GM23248 (cell line): ENCODE data around the gene KCNC1. TPM values are rescaled to one million over a fixed set of nuclear protein-coding genes. Genes with fewer than 3 reads are reported as not detected.
A peak's percentile ranks its signal among the peaks of the same experiment; 100 is the strongest.

Experiments
- DNase-seq: peaks from one replicate; pipeline ENCODE4 v3.0.0-alpha.2; 2015
- H2AFZ ChIP-seq: fragments of 200-600 bp; sonication (generic); 2 replicates; pipeline ENCODE4 v1.6.1; 2016; ENCODE audit warnings: antibody characterized with exemption
- H3F3A ChIP-seq: fragments of 200-600 bp; sonication (generic); 2 replicates; pipeline ENCODE4 v1.6.1; 2016; ENCODE audit warnings: mild to moderate bottlenecking, antibody characterized with exemption, mixed run types; ENCODE audit not compliant: insufficient read depth
- H3K27ac ChIP-seq: fragments of 200-600 bp; sonication (generic); 2 replicates; pipeline ENCODE4 v1.5.1; 2016; ENCODE audit warnings: mild to moderate bottlenecking
- H3K27me3 ChIP-seq: fragments of 200-600 bp; sonication (generic); replicated peaks from 2 replicates; pipeline ENCODE4 v1.6.1; 2016; ENCODE audit warnings: mild to moderate bottlenecking; ENCODE audit not compliant: insufficient read depth
- H3K36me3 ChIP-seq: fragments of 200-600 bp; sonication (generic); 2 replicates; pipeline ENCODE4 v1.6.1; 2016; ENCODE audit warnings: low read depth, mild to moderate bottlenecking
- H3K4me1 ChIP-seq: fragments of 200-600 bp; sonication (generic); 2 replicates; pipeline ENCODE4 v1.6.1; 2016; ENCODE audit warnings: mild to moderate bottlenecking; ENCODE audit not compliant: insufficient read depth
- H3K4me2 ChIP-seq: fragments of 200-600 bp; sonication (generic); one replicate; pipeline ENCODE4 v1.6.1; 2016; ENCODE audit warnings: mild to moderate bottlenecking; ENCODE audit not compliant: unreplicated experiment
- H3K4me3 ChIP-seq: fragments of 200-600 bp; sonication (generic); 2 replicates; pipeline ENCODE4 v1.5.1; 2016; ENCODE audit warnings: mild to moderate bottlenecking
- H3K79me2 ChIP-seq: fragments of 200-600 bp; sonication (generic); 2 replicates; pipeline ENCODE4 v1.6.1; 2016; ENCODE audit warnings: mild to moderate bottlenecking; ENCODE audit not compliant: insufficient read depth
- H3K9ac ChIP-seq: fragments of 200-600 bp; sonication (generic); 2 replicates; pipeline ENCODE4 v1.6.1; 2016; ENCODE audit warnings: mild to moderate bottlenecking
- H3K9me2 ChIP-seq: fragments of 200-600 bp; sonication (generic); 2 replicates; pipeline ENCODE4 v1.6.1; 2016; ENCODE audit warnings: mixed run types, mild to moderate bottlenecking, moderate library complexity; ENCODE audit not compliant: insufficient read depth
- H3K9me3 ChIP-seq: fragments of 200-600 bp; sonication (generic); one replicate; pipeline ENCODE4 v1.6.1; 2017; ENCODE audit warnings: low read depth
- H4K20me1 ChIP-seq: fragments of 200-600 bp; sonication (generic); 2 replicates; pipeline ENCODE4 v1.6.0; 2016; ENCODE audit not compliant: insufficient read depth
- EZH2 ChIP-seq: fragments of 200-600 bp; sonication (generic); IDR thresholded peaks from 2 replicates; pipeline ENCODE4 v1.6.1; 2018; ENCODE audit warnings: antibody characterized with exemption, mild to moderate bottlenecking; ENCODE audit not compliant: insufficient read depth, poor library complexity, severe bottlenecking
- EZH2phosphoT487 ChIP-seq: fragments of 200-600 bp; sonication (generic); IDR thresholded peaks from 2 replicates; pipeline ENCODE4 v1.6.1; 2018; ENCODE audit warnings: antibody characterized with exemption, moderate library complexity, mild to moderate bottlenecking, low read depth; ENCODE audit not compliant: insufficient read depth
- WGBS, 2 experiments: methylation state at CpG; one replicate each; pipeline ENCODE4 v1.1.6; 2015 to 2017; ENCODE audit warnings: low lambda C conversion rate in 2 of 2, low coverage in 1 of 2; ENCODE audit errors: missing lambda C conversion rate in 2 of 2; 5-methylcytosine and 5-hydroxymethylcytosine counted together
- in situ Hi-C: fragments of 300-500 bp; cut with MboI; formaldehyde crosslinking; loops from 2 replicates; pipeline ENCODE4 v1.15.0; 2020
- polyA plus RNA-seq: library from polyadenylated mRNA; unstranded; fragments of >200 nt; fragmentation: Nextera tagmentation; extraction: Ambion mirVana; gene quantifications from 2 replicates; pipeline ENCODE4 v1.2.1, GENCODE V29; 2016
- total RNA-seq: library from RNA; depleted of rRNA; stranded (reverse); fragments of >200 nt; shearing (Covaris generic); gene quantifications from 2 replicates; pipeline ENCODE4 v1.2.3, GENCODE V29; 2014

KCNC1 gene
- total and polyA plus RNA-seq, 2 experiments from 2014 or later, result not detected

DNA sequence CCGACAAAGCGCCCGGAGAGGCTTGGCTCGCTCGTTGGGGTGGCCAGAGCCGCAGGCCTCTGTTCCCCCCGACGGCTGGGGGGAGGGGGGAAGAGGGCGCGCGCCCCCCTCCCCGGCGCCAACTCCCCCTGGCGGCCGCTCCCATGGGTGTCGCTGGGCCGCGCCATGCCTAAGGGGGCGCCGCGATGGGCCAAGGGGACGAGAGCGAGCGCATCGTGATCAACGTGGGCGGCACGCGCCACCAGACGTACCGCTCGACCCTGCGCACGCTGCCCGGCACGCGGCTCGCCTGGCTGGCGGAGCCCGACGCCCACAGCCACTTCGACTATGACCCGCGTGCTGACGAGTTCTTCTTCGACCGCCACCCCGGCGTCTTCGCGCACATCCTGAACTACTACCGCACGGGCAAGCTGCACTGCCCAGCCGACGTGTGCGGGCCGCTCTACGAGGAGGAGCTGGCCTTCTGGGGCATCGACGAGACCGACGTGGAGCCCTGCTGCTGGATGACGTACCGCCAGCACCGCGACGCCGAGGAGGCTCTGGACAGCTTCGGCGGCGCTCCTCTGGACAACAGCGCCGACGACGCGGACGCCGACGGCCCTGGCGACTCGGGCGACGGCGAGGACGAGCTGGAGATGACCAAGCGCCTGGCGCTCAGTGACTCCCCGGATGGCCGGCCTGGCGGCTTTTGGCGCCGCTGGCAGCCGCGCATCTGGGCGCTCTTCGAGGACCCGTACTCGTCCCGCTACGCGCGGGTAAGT, 1.4 kb downstream of the KCNC1 start:
- WGBS, 2 experiments, result 11% methylated on average over 86 to 92 of the region's 102 CpGs
- no peak for TF ChIP-seq EZH2phosphoT487
- no peak for TF ChIP-seq EZH2
- Histone ChIP-seq H3F3A (no peaks in the 10 kb centered on the region), H4K20me1 (no peaks in the 10 kb centered on the region), H3K9me2 (no peaks in the 10 kb centered on the region), H3K27me3 (peaks cover 30% of the 10 kb centered on the region), H3K36me3 (no peaks in the 10 kb centered on the region), H3K4me2 (no peak overlapping the region), H3K79me2 (no peaks in the 10 kb centered on the region), H3K9me3 (no peaks in the 10 kb centered on the region), H2AFZ (no peak overlapping the region), H3K4me1 (no peaks in the 10 kb centered on the region), H3K27ac (no peak overlapping the region), H3K4me3 (no peak overlapping the region), H3K9ac (no peak overlapping the region)
- no peak for DNase-seq
- in situ Hi-C loops, result no loop called here

DNA sequence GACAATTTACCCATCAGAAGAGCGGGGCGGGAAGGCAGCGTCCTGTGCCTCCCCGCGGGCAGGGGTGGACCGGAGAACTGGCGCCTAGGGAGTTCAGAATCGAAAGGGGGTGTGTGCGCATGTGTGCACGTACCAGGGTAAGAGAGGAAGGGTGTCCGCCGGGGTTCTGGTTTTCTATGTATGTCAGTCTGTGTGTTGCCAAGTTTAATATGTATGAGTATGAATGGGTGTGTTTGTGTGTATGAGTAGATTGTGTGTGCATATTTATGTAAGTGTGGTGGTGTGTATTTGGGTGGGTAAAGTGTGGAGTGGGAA, 2.0 kb downstream of the KCNC1 start:
- no peak for DNase-seq
- Histone ChIP-seq H2AFZ (no peak overlapping the region), H3K36me3 (no peaks in the 10 kb centered on the region), H4K20me1 (no peaks in the 10 kb centered on the region), H3K9ac (no peak overlapping the region), H3K9me3 (no peaks in the 10 kb centered on the region), H3K4me2 (no peak overlapping the region), H3K79me2 (no peaks in the 10 kb centered on the region), H3K4me1 (no peaks in the 10 kb centered on the region), H3K9me2 (no peaks in the 10 kb centered on the region), H3K27me3 (peaks cover 30% of the 10 kb centered on the region), H3K27ac (no peak overlapping the region), H3F3A (no peaks in the 10 kb centered on the region), H3K4me3 (no peak overlapping the region)
- in situ Hi-C loops, result no loop called here
- TF ChIP-seq EZH2phosphoT487 (no peak), EZH2 (peak; percentile 30)
- 29 to 31% methylated on average over 12 of the region's 12 CpGs for WGBS, 2 experiments

DNA sequence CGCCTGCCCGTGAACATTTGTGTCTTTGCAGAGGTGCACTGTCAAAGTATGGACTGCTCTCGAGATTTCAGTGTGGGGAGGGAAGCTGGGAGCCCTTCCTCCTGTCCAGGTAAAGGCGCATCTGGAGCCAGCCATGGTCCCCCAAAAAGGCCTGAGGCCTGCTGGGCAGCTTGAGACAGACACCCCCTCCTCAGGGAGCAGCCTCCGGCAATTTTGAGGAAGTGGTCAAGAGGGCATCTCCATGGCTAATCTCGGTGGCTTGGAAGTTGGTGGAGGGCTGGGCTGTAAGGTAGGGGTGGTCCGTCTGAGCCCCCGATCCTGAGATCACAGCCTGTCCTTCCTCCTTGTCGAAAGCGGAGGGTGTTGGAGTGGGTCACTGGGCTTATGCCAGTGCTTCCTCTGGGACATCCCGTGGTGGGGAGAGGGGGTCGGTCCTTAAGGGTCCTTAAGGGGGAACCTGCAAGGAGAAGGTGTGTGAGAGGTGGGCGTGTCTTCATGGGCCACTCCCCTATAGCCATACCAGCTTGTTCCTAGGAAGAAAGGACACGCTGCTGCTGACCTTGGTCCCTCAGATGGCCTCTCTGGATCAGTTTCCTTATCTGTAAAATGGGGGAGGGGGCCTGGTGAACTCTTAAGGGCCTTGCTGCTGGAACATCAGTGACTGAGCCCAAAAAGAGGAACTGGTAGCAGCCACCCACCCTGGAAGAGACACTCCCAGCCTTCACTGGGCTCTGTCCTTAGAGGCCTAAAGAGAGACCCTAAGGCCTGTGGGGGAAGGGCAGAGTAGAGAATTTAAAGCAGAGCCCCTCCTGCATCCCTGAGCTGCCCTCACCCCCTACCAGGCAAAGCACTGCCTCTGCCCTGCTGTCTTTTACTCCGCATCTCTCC, 2.6 kb downstream of the KCNC1 start:
- H3K9me3 ChIP-seq, result no peaks in the 10 kb centered on the region
- no peaks in the 10 kb centered on the region for H3K36me3 ChIP-seq
- no peak overlapping the region for H3K9ac ChIP-seq
- TF ChIP-seq EZH2phosphoT487 (no peak), EZH2 (no peak)
- H3K4me2 ChIP-seq, result no peak overlapping the region
- no peaks in the 10 kb centered on the region for H3K79me2 ChIP-seq
- no peak overlapping the region for H2AFZ ChIP-seq
- H3K4me3 ChIP-seq, result no peak overlapping the region
- H3K27ac ChIP-seq, result no peak overlapping the region
- peaks cover 30% of the 10 kb centered on the region for H3K27me3 ChIP-seq
- in situ Hi-C loops, result no loop called here
- H3K9me2 ChIP-seq, result no peaks in the 10 kb centered on the region
- no peak for DNase-seq
- no peaks in the 10 kb centered on the region for H4K20me1 ChIP-seq
- WGBS, 2 experiments, result 57 to 63% methylated on average over 15 of the region's 15 CpGs
- H3F3A ChIP-seq, result no peaks in the 10 kb centered on the region
- no peaks in the 10 kb centered on the region for H3K4me1 ChIP-seq

DNA sequence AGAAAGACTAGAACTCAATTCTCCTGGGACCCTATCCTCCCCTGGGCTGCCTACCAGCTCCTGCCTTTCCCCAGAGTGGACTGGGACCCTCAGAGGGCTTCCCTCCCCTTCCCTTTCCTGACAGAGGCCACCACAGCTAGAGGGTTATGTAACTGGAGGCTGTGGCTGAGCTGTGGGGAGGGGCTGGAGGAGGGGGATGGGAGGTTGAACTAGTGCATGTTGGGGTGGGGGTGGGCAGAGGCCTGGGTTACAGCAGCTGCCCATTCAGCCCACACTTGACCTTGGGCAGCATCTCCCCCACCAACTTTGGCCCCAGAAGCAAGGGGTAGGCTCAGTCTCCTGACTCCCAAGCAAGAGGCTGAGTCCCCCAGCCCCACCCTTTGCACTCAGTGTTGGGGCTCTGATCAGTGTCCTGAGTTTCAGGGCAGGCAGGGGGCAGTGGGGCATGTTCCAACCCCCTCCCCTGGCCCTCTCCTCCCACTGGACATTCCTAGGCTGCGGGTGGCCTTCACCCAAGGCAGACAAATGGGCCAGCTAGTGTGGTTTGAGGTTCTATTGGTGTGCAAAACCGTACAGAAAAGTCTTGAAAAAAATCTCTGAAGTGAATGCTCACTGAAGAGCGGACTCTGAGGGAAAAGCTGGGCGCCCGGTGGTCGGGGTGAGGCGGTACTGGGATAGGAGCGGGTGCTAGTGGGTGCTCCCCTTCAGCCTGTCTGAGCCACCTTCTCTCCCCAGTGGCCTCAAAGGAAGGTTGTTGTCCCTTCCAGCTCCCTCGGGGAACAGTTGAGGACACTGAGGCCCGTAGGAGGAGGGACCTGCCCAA, 3.8 kb downstream of the KCNC1 start:
- 37 to 41% methylated on average over 10 of the region's 10 CpGs for WGBS, 2 experiments
- H3K27me3 ChIP-seq, result peaks cover 30% of the 10 kb centered on the region
- H3K79me2 ChIP-seq, result no peaks in the 10 kb centered on the region
- no peak for TF ChIP-seq EZH2
- TF ChIP-seq EZH2phosphoT487, result no peak
- H3K9ac ChIP-seq, result no peak overlapping the region
- H3K36me3 ChIP-seq, result no peaks in the 10 kb centered on the region
- no peaks in the 10 kb centered on the region for H3F3A ChIP-seq
- no peak for DNase-seq
- H3K4me2 ChIP-seq, result no peak overlapping the region
- H3K27ac ChIP-seq, result no peak overlapping the region
- no peaks in the 10 kb centered on the region for H3K9me2 ChIP-seq
- H3K4me1 ChIP-seq, result no peaks in the 10 kb centered on the region
- in situ Hi-C loops, result no loop called here
- H2AFZ ChIP-seq, result no peak overlapping the region
- H4K20me1 ChIP-seq, result no peaks in the 10 kb centered on the region
- no peak overlapping the region for H3K4me3 ChIP-seq
- no peaks in the 10 kb centered on the region for H3K9me3 ChIP-seq
